ENCODE results near the gene AQP1. TPM values are rescaled to one million over a fixed set of nuclear protein-coding genes. Genes with fewer than 3 reads are reported as not detected.

AQP1 gene
- total RNA-seq, 1 donor from 2014 or later, result 1.4 TPM

DNA sequence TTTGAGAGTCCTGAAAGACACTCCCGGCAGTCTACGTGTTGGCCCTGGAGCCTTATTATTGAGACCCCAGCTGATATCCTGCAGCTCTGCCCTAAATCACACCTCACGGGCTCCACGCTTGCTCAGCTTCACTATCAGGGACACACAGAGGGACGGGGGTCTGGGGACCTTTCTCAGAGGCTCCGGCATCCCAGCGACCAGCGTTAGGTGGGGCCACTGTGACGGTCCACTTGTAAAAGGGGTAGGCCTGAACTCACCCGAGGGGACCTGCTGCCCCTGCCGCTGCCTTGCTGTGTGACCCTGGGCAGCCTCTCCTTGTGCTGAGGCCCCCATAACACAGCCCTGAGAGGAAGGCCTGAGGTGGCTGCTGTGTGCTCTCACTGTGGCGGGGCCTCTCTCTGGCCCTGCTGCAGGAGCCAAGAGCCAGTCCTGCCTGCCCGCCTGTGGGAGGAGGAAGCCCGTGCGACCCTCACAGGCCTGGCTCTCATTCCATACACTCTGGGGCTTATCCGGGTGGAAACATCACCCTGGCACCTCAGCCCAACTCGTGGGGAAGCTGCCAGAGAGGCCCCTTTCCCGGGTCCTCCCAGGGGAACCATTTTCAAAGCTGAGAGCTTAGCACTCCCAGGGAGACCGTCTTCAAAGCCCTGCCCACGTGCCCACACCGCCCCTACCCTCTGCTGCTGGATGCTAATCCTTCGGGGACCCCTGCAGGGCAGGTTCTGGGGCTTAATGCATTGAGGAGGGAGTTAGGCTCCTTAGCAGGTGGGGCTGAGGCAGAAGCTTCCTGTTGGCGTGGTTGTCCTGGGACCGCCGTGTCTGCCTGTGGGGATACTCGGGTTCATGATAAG is 21.7 kb downstream of the AQP1 start:
- DNase-seq (ENCODE audit: low read depth, low spot score), result no peak

DNA sequence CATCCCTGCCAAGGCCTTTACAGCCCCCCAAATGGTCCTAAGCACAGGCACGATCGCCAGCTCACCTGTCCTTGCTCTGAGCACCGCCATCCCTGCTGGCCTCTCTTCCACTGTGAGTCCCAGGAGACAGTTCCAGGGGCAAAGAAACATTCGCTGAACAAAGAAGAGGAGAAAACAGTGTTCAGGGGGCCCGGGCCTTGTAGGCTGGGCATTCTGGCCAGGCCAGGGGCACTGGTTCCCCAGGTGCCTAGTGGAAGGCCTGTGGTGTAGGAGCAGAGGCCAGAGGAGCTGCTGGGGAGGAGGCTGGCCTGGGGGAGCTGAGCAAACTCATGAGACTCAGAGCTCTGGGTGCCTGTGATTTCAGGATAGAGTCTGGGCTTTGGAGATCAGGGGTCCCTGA is 22.6 kb downstream of the AQP1 start:
- TF ChIP-seq, protein P1, sequence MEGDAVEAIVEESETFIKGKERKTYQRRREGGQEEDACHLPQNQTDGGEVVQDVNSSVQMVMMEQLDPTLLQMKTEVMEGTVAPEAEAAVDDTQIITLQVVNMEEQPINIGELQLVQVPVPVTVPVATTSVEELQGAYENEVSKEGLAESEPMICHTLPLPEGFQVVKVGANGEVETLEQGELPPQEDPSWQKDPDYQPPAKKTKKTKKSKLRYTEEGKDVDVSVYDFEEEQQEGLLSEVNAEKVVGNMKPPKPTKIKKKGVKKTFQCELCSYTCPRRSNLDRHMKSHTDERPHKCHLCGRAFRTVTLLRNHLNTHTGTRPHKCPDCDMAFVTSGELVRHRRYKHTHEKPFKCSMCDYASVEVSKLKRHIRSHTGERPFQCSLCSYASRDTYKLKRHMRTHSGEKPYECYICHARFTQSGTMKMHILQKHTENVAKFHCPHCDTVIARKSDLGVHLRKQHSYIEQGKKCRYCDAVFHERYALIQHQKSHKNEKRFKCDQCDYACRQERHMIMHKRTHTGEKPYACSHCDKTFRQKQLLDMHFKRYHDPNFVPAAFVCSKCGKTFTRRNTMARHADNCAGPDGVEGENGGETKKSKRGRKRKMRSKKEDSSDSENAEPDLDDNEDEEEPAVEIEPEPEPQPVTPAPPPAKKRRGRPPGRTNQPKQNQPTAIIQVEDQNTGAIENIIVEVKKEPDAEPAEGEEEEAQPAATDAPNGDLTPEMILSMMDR (conservative IDR thresholded peaks at IDR 0.05), result no peak
- H3K9me3 Mint-ChIP-seq, result no peaks in the 10 kb centered on the region
- H3K4me1 Mint-ChIP-seq, result peaks cover 9% of the 10 kb centered on the region
- H3K4me3 Mint-ChIP-seq, result no peak overlapping the region
- peaks cover 2% of the 10 kb centered on the region for H3K27me3 Mint-ChIP-seq (ENCODE audit: low read depth)
- H3K27ac Mint-ChIP-seq (ENCODE audit: unreplicated experiment), result no peak overlapping the region
- H3K36me3 Mint-ChIP-seq (ENCODE audit: low read depth), result no peaks in the 10 kb centered on the region
- no peak for DNase-seq (ENCODE audit: low read depth, low spot score)

More for the DNA sequence above, 21.7 kb downstream of the AQP1 start:
- Mint-ChIP-seq H3K36me3 (ENCODE audit: low read depth) (no peaks in the 10 kb centered on the region), H3K27me3 (ENCODE audit: low read depth) (no peaks in the 10 kb centered on the region), H3K9me3 (no peaks in the 10 kb centered on the region), H3K4me1 (peaks cover 9% of the 10 kb centered on the region), H3K4me3 (no peak overlapping the region), H3K27ac (ENCODE audit: unreplicated experiment) (no peak overlapping the region)
- TF ChIP-seq, protein P1 (conservative IDR thresholded peaks at IDR 0.05), result no peak

DNA sequence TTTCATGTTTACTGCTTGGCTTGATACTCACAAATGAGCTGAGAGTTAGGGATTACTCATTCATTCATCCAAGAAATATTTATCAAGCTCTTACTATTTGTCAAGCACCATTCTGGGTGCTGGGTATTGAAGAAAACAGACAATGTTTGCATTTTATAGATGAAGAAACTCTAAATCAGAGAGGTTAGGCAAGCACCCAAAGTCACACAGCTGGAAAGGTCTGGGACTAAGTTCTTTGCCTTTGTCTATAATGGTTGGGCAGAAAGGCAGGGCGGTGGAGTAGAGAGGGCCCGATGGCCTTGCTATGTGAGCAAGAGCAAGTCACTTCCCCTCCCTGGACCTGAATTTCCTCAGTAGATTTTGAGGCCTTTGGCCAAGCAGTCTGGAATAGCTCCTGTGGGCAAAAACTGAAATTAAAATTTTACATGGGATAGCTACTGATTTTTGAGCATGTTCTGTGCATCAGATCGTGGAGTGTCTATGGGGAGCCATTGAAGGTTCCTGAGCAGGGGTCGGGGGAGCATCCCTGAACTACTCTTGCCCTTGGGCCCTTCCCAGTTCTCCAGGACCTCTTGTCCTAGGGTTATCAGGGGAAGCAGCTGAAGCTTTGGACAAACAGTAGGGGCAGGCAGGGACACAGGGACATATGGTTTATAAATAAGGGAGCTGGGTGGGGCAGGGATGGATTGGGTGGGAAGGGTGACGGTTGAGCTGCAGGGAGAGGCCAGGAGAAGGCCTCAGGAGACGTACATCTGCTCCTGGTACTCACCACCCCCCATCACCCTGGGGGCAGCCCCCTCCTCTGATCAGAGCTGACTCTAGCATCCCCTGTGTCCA is 23.3 kb downstream of the AQP1 start:
- no peak overlapping the region for H3K27ac Mint-ChIP-seq (ENCODE audit: unreplicated experiment)
- DNase-seq (ENCODE audit: low read depth, low spot score), result no peak
- H3K4me3 Mint-ChIP-seq, result no peak overlapping the region
- H3K4me1 Mint-ChIP-seq, result peaks cover 9% of the 10 kb centered on the region
- no peaks in the 10 kb centered on the region for H3K9me3 Mint-ChIP-seq
- H3K36me3 Mint-ChIP-seq (ENCODE audit: low read depth), result no peaks in the 10 kb centered on the region
- TF ChIP-seq, protein P1 (conservative IDR thresholded peaks at IDR 0.05), result no peak
- H3K27me3 Mint-ChIP-seq (ENCODE audit: low read depth), result peaks cover 9% of the 10 kb centered on the region

DNA sequence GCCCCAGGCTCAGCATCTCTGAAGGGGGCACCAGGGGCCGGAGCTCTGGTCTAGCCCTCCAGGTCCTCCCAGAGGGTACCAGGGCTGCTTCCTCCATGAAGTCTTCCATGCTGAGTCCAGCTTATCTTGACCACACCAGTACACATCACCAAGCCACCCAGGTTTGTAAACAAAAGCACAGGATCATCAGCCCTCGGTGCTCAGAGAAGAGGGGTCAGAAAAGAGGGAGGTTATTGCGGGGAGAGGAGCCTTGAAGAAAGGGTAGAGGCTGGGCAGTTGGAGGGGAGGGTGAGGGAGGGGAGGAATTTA is 23.9 kb downstream of the AQP1 start:
- Mint-ChIP-seq H3K4me1 (peaks cover 9% of the 10 kb centered on the region), H3K4me3 (no peak overlapping the region), H3K36me3 (ENCODE audit: low read depth) (no peaks in the 10 kb centered on the region), H3K9me3 (no peaks in the 10 kb centered on the region), H3K27ac (ENCODE audit: unreplicated experiment) (no peak overlapping the region), H3K27me3 (ENCODE audit: low read depth) (peaks cover 15% of the 10 kb centered on the region)
- TF ChIP-seq, protein P1 (conservative IDR thresholded peaks at IDR 0.05), result no peak
- no peak for DNase-seq (ENCODE audit: low read depth, low spot score)

DNA sequence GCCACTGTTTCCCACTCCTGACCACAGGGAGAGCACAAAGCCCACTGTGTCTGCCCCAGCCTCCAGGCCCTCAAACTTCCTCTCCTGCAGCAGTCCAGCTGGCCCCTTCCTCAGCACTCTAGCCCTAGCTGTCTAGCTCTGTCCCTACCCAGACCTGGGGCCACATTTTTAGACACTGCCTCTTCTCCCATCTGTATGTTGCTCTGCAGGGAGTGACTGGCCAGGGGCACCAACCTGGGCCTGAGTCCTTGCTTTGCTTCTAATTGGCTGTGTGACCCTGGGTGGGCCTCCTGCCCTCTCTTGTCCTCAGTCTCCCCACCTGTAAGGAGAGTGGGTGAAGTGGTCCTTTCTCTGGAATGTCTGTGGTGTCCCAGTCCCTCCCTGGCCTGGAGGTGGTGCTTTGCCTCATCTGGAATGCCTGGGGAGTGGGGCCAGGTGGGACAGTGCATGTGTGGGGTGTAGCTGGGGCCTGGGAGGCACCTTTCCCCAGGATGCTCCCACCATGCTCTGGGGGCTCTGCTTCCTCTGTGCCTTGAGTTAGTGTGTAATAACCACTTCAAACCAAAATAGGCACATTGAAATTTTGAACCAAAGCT is 25.1 kb downstream of the AQP1 start:
- Mint-ChIP-seq H3K4me1 (peaks cover 9% of the 10 kb centered on the region), H3K9me3 (no peaks in the 10 kb centered on the region), H3K4me3 (no peak overlapping the region), H3K27ac (ENCODE audit: unreplicated experiment) (no peak overlapping the region), H3K36me3 (ENCODE audit: low read depth) (no peaks in the 10 kb centered on the region), H3K27me3 (ENCODE audit: low read depth) (peaks cover 27% of the 10 kb centered on the region)
- DNase-seq (ENCODE audit: low read depth, low spot score), result no peak
- TF ChIP-seq, protein P1 (conservative IDR thresholded peaks at IDR 0.05), result no peak

Data from neural crest cell (in vitro differentiated cells).